HUES64 (cell line): Measurements from ENCODE around the gene CAMP.
"Not testable (repeated sequence)": the region's sequence is repeated elsewhere in the genome, so short reads cannot be mapped to it uniquely, and the experiment has no call there.

Experiments
- H3K27ac ChIP-seq: 2 replicates; pipeline ENCODE4 v1.7.0; 2013; ENCODE audit warnings: low read depth, low read length, inconsistent platforms
- H3K27me3 ChIP-seq: 2 replicates; pipeline ENCODE4 v1.6.1; 2013; ENCODE audit warnings: mild to moderate bottlenecking, low read length; ENCODE audit not compliant: insufficient read depth
- H3K36me3 ChIP-seq: 2 replicates; pipeline ENCODE4 v1.6.1; 2013; ENCODE audit warnings: mild to moderate bottlenecking, low read length; ENCODE audit not compliant: insufficient read depth
- H3K4me1 ChIP-seq: 2 replicates; pipeline ENCODE4 v1.6.1; 2013; ENCODE audit warnings: mild to moderate bottlenecking, low read length, moderate library complexity; ENCODE audit not compliant: insufficient read depth
- H3K4me3 ChIP-seq: 2 replicates; pipeline ENCODE4 v1.5.1; 2013; ENCODE audit warnings: mild to moderate bottlenecking, low read length, moderate library complexity
- H3K9ac ChIP-seq: 2 replicates; pipeline ENCODE4 v1.6.1; 2013; ENCODE audit warnings: mild to moderate bottlenecking, low read depth, low read length
- H3K9me3 ChIP-seq: 2 replicates; pipeline ENCODE4 v1.6.1; 2013; ENCODE audit warnings: low read depth, low read length; ENCODE audit not compliant: insufficient read depth
- WGBS: fragments of 150-250, 120-280 bp; methylation state at CpG from one replicate; pipeline ENCODE4 v1.1.7; 2013; ENCODE audit warnings: missing lambda C conversion rate; 5-methylcytosine and 5-hydroxymethylcytosine counted together

Gene CAMP

DNA sequence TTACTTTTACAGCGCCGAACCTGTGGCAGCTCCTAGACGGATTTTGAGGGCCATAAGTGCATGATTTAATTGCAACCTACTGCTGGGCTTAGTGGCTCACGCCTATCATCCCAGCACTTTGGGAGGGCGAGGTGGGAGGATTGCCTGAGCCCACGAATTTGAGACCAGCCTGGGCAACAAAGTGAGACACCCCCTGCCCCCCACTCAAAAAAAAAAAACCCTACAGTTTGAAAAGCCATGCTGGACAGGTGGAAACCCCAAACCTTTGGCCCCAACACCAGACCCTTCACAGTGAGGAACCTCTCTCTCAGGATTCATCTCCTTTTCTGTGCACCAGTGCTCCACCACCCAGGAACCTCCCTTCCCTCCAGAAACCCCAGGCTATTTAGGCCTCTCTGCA, 34.0 kb upstream of the CAMP start:
- Histone ChIP-seq H3K9ac (no peak overlapping the region), H3K27me3 (no peaks in the 10 kb centered on the region), H3K9me3 (no peaks in the 10 kb centered on the region), H3K4me1 (peaks cover 17% of the 10 kb centered on the region; the same call in 1 of the 2 replicates), H3K4me3 (no peak overlapping the region), H3K27ac (no peak overlapping the region), H3K36me3 (peaks cover 22% of the 10 kb centered on the region)
- 84% methylated on average over 6 of the region's 6 CpGs for WGBS

- 92% methylated on average over 3 of the region's 3 CpGs for WGBS
- Histone ChIP-seq H3K9ac (no peak overlapping the region), H3K9me3 (no peaks in the 10 kb centered on the region)
These were observed 32.4 kb upstream of the CAMP start for GRCh38 chr3:48190911-48191310.

DNA sequence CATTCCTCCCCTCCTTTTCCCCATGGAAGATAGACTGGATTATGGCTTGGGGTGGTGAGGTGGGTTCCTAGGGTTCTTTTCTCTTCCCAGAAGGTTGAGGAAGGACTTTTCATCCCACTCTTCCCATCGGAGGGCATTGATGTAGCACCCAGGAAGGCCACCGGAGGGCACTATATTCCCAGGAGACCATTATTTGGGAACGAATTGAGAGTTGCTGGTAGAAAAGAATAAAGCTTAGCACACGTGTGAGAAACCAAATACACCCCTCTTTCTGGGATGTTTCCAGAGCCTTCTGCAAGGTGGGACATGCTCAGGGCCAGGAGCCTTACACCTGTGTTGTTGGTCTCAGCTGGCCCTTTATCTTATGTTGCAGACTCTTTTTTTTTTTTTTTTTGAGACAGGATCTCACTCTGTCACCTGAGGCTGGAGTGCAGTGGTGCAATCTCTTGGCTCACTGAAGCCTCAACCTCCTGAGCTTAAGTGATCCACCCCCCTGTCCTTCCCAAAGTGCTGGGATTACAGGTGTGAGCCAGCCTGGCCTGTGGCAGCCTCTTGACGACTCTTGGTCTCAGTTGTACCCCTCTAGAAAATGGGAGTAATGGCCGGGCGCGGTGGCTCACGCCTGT, 28.7 kb upstream of the CAMP start:
- WGBS = 53% methylated on average over 9 of the region's 9 CpGs
- Histone ChIP-seq H3K4me1 (0 out of 2 replicates have a peak, but pooled peaks cover 14% of the 10 kb centered on the region), H3K9ac (no peak overlapping the region), H3K27me3 (no peaks in the 10 kb centered on the region), H3K9me3 (no peaks in the 10 kb centered on the region), H3K4me3 (no peak overlapping the region), H3K36me3 (no peaks in the 10 kb centered on the region), H3K27ac (no peak overlapping the region)

More at GRCh38 chr3:48190911-48191310, 32.4 kb upstream of the CAMP start:
- peaks cover 6% of the 10 kb centered on the region for H3K36me3 ChIP-seq
- H3K4me1 ChIP-seq = peaks cover 17% of the 10 kb centered on the region; the same call in 1 of the 2 replicates
- no peaks in the 10 kb centered on the region for H3K27me3 ChIP-seq
- no peak overlapping the region for H3K4me3 ChIP-seq
- no peak overlapping the region for H3K27ac ChIP-seq

GRCh38 chr3:48196611-48197010, 26.7 kb upstream of the CAMP start:
- WGBS = 100% methylated on average over 1 of the region's 1 CpG
- H3K27ac ChIP-seq = no peak overlapping the region
- H3K4me3 ChIP-seq = no peak overlapping the region
- H3K36me3 ChIP-seq = no peaks in the 10 kb centered on the region
- H3K4me1 ChIP-seq = 0 out of 2 replicates have a peak, but pooled peaks cover 5% of the 10 kb centered on the region
- H3K9ac ChIP-seq = no peak overlapping the region
- H3K27me3 ChIP-seq = no peaks in the 10 kb centered on the region
- H3K9me3 ChIP-seq = no peaks in the 10 kb centered on the region

DNA sequence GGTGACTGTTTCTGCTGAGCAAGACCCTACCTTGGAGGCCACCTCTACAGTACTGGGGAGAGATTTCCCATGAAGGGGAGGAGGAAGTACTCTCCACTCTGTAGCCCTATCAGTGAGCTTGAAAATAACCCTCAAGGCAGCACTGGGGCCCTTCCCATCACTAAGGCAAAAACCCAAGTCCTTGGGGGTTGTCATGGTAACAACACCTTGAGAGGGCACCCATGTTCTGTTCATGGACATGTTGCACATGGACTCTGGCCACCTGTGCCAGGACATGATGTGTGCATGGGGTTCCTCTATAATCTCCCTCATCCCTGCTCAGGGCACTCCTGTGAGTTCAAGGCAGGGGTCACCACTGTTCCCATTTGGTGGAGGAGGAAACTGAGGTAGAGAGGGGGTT, 24.2 kb upstream of the CAMP start:
- Histone ChIP-seq H3K36me3 (no peaks in the 10 kb centered on the region), H3K9me3 (no peaks in the 10 kb centered on the region), H3K4me3 (no peak overlapping the region), H3K27ac (no peak overlapping the region), H3K9ac (no peak overlapping the region), H3K4me1 (0 out of 2 replicates have a peak, but pooled peaks cover 8% of the 10 kb centered on the region), H3K27me3 (no peaks in the 10 kb centered on the region)

GRCh38 chr3:48202632-48203031, 20.7 kb upstream of the CAMP start:
- Histone ChIP-seq H3K9me3 (no peaks in the 10 kb centered on the region), H3K9ac (no peak overlapping the region), H3K27me3 (no peaks in the 10 kb centered on the region), H3K4me3 (no peak overlapping the region), H3K36me3 (no peaks in the 10 kb centered on the region), H3K27ac (peak overlapping the region; percentile 50; the same call in 1 of the 2 replicates), H3K4me1 (0 out of 2 replicates have a peak, but pooled peaks cover 3% of the 10 kb centered on the region)
- 55% methylated on average over 6 of the region's 6 CpGs for WGBS

- H3K9me3 ChIP-seq = 0 out of 2 replicates have a peak, but pooled peaks cover 4% of the 10 kb centered on the region
- H3K9ac ChIP-seq = no peak overlapping the region
- no peaks in the 10 kb centered on the region for H3K27me3 ChIP-seq
- no peaks in the 10 kb centered on the region for H3K36me3 ChIP-seq
- H3K27ac ChIP-seq = no peak overlapping the region
- WGBS = 100% methylated on average over 3 of the region's 3 CpGs
- no peak overlapping the region for H3K4me3 ChIP-seq
- no peaks in the 10 kb centered on the region for H3K4me1 ChIP-seq
These were observed 15.2 kb upstream of the CAMP start for GRCh38 chr3:48208076-48208475.

DNA sequence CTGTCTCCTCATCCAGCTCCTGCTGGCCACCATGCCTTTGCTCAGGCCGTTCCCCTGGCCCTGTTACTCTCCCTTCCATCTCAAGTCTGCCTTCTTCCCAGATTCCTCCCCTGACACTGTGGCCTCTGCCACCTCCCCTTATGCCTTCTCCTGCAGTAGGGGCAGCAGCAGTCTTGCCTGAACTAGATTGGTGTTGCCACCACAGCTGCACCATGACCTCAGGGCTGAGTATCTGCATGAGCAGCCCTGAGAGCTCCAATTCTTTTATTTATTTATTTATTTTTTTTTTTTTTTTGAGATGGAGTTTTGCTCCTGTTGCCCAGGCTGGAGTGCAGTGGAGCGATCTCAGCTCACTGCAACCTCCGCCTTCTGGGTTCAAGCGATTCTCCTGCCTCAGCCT, 13.8 kb upstream of the CAMP start:
- Histone ChIP-seq H3K4me3 (no peak overlapping the region), H3K27ac (no peak overlapping the region), H3K9me3 (0 out of 2 replicates have a peak, but pooled peaks cover 4% of the 10 kb centered on the region), H3K4me1 (no peaks in the 10 kb centered on the region), H3K27me3 (no peaks in the 10 kb centered on the region), H3K36me3 (no peaks in the 10 kb centered on the region), H3K9ac (no peak overlapping the region)
- WGBS = 97% methylated on average over 4 of the region's 4 CpGs

DNA sequence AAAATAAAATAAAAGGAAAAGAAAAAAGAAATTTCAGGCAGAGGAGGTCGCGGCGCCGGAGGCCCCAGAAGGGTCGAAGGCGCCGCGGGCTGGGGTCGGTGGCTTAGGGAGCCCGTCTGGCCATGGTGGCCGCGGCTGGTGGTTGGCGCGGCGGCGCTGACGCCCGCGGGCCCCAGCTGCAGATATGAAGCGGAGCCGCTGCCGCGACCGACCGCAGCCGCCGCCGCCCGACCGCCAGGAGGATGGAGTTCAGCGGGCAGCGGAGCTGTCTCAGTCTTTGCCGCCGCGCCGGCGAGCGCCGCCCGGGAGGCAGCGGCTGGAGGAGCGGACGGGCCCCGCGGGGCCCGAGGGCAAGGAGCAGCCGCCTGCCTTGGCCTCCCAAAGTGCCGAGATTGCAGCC, 12.8 kb upstream of the CAMP start:
- not testable (repeated sequence) for H3K27ac ChIP-seq, H3K4me3 ChIP-seq, H3K9ac ChIP-seq, H3K9me3 ChIP-seq, H3K27me3 ChIP-seq, H3K4me1 ChIP-seq, H3K36me3 ChIP-seq
- WGBS = 96% methylated on average over 32 of the region's 48 CpGs

DNA sequence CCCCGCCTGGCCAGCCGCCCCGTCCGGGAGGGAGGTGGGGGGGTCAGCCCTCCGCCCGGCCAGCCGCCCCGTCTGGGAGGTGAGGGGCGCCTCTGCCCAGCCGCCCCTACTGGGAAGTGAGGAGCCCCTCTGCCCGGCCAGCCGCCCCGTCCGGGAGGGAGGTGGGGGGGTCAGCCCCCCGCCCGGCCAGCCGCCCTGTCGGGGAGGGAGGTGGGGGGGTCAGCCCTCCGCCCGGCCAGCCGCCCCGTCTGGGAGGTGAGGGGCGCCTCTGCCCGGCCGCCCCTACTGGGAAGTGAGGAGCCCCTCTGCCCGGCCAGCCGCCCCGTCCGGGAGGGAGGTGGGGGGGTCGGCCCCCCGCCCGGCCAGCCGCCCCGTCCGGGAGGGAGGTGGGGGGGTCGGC, 11.5 kb upstream of the CAMP start:
- H3K27ac ChIP-seq, H3K4me1 ChIP-seq, H3K27me3 ChIP-seq, H3K36me3 ChIP-seq, H3K4me3 ChIP-seq, H3K9me3 ChIP-seq, H3K9ac ChIP-seq: not testable (repeated sequence)
- WGBS = no CpG with 5 or more reads among the region's 36 CpGs

GRCh38 chr3:48214225-48214624, 9.1 kb upstream of the CAMP start:
- no peaks in the 10 kb centered on the region for H3K27me3 ChIP-seq
- H3K4me3 ChIP-seq = no peak overlapping the region
- no peaks in the 10 kb centered on the region for H3K36me3 ChIP-seq
- 0 out of 2 replicates have a peak, but pooled peaks cover 4% of the 10 kb centered on the region for H3K9me3 ChIP-seq
- H3K27ac ChIP-seq = no peak overlapping the region
- WGBS = 89% methylated on average over 3 of the region's 3 CpGs
- H3K9ac ChIP-seq = no peak overlapping the region
- H3K4me1 ChIP-seq = no peaks in the 10 kb centered on the region

DNA sequence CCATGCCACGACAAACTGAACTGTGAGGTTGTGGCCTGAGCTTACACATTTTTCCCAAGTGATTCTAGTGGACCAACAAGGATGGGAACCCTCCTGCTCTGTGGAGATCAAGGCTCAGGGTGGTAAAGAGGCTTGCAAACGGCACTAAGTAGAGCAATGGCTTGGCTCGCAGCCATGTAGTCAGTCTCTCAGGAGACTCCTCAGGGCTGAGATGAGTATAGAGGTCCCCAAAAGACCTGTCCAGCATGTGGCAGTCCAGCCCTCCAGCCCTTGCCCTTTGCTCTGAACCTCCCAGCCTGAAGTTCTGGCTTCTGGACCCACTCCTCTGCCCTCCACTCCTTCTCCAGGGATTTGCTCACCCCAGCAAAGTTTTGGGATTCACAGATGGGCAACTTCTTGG, 8.3 kb upstream of the CAMP start:
- no peak overlapping the region for H3K27ac ChIP-seq
- 90% methylated on average over 3 of the region's 3 CpGs for WGBS
- no peaks in the 10 kb centered on the region for H3K27me3 ChIP-seq
- no peak overlapping the region for H3K4me3 ChIP-seq
- no peak overlapping the region for H3K9ac ChIP-seq
- H3K4me1 ChIP-seq = no peaks in the 10 kb centered on the region
- H3K9me3 ChIP-seq = 0 out of 2 replicates have a peak, but pooled peaks cover 2% of the 10 kb centered on the region
- no peaks in the 10 kb centered on the region for H3K36me3 ChIP-seq
